Lower leg skin (tissue), 4 donors: Measurements from ENCODE around the gene MCCD1. TPM values are rescaled to one million over a fixed set of nuclear protein-coding genes. Genes with fewer than 3 reads are reported as not detected.

ENCODE experiments used
- DNase-seq, 2 donors: peaks; one replicate each; pipeline ENCODE4 v3.0.0-alpha.2; 2019; ENCODE audit warnings: low spot score in 2 of 2
- H3K4me3 ChIP-seq: fragments of 200-600 bp; sonication (generic); 2 replicates; pipeline ENCODE4 v1.5.1; 2017; ENCODE audit warnings: mild to moderate bottlenecking, low read depth; ENCODE audit not compliant: poor library complexity, severe bottlenecking
- CTCF ChIP-seq, 3 donors: fragments of 450-650 bp; IDR thresholded peaks; one replicate each; pipeline ENCODE4 v1.5.1; 2016; ENCODE audit warnings: antibody characterized with exemption in 3 of 3, mild to moderate bottlenecking in 3 of 3, moderate library complexity in 2 of 3
- POLR2A ChIP-seq, 2 donors: fragments of 450-650 bp; IDR thresholded peaks; one replicate each; pipeline ENCODE4 v1.6.1; 2016 to 2017; ENCODE audit warnings: antibody characterized with exemption in 2 of 2, mild to moderate bottlenecking in 1 of 2, moderate library complexity in 1 of 2
- WGBS, 2 donors: methylation state at CpG; one replicate each; pipeline ENCODE4 v1.1.5; 2018; 5-methylcytosine and 5-hydroxymethylcytosine counted together
- intact Hi-C: fragments of 100-400 bp; cut with DNase I; formaldehyde crosslinking; loops from one replicate; pipeline ENCODE4 v1.15.0; 2023; ENCODE audit warnings: low total_unique reads
- total RNA-seq, 4 donors: library from RNA; depleted of rRNA; stranded (reverse); fragments of >200 nt; gene quantifications; one replicate each; pipeline ENCODE4 v1.1.0, GENCODE V29; 2016

Gene MCCD1
- total RNA-seq, 4 donors from 2014 or later: not detected

DNA sequence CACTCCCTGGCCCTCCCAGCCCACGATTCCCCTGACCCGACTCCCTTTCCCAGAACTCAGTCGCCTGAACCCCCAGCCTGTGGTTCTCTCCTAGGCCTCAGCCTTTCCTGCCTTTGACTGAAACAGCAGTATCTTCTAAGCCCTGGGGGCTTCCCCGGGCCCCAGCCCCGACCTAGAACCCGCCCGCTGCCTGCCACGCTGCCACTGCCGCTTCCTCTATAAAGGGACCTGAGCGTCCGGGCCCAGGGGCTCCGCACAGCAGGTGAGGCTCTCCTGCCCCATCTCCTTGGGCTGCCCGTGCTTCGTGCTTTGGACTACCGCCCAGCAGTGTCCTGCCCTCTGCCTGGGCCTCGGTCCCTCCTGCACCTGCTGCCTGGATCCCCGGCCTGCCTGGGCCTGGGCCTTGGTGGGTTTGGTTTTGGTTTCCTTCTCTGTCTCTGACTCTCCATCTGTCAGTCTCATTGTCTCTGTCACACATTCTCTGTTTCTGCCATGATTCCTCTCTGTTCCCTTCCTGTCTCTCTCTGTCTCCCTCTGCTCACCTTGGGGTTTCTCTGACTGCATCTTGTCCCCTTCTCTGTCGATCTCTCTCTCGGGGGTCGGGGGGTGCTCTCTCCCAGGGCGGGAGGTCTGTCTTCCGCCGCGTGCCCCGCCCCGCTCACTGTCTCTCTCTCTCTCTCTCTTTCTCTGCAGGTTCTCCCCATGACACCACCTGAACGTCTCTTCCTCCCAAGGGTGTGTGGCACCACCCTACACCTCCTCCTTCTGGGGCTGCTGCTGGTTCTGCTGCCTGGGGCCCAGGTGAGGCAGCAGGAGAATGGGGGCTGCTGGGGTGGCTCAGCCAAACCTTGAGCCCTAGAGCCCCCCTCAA lies 43.5 kb downstream of the MCCD1 start, which contains the start of gene LTA:
TSS of gene LTA (plus strand) at position 249 of the 871 bp plus-strand sequence. CDS start at position 703, 454 bp downstream.
- intact Hi-C loops: no loop called here
- TF ChIP-seq POLR2A (IDR thresholded peaks at IDR 0.05) (no peak), CTCF (IDR thresholded peaks at IDR 0.05) (no peak)
- WGBS, 2 donors: 84 to 85% methylated on average over 26 to 27 of the region's 27 CpGs
- no peak within 1 kb of the TSS for H3K4me3 ChIP-seq
- DNase-seq: peak in 1 of 2 donors; percentile 80

GRCh38 chr6:31573239-31574105 lies 44.7 kb downstream of the MCCD1 start:
- H3K4me3 ChIP-seq: no peak overlapping the region
- WGBS, 2 donors: 89 to 90% methylated on average over 9 of the region's 9 CpGs
- TF ChIP-seq POLR2A (IDR thresholded peaks at IDR 0.05): no peak
- no peak for TF ChIP-seq CTCF (IDR thresholded peaks at IDR 0.05)
- no peak for DNase-seq
- intact Hi-C loops: no loop called here

GRCh38 chr6:31574106-31575061 lies 45.6 kb downstream of the MCCD1 start:
- H3K4me3 ChIP-seq: no peak overlapping the region
- DNase-seq: no peak
- intact Hi-C loops: no loop called here
- WGBS, 2 donors: 80 to 83% methylated on average over 14 of the region's 14 CpGs
- TF ChIP-seq CTCF (IDR thresholded peaks at IDR 0.05): no peak
- TF ChIP-seq POLR2A (IDR thresholded peaks at IDR 0.05): no peak

GRCh38 chr6:31575335-31575901 lies 46.7 kb downstream of the MCCD1 start, which contains the start of gene TNF:
TNF (plus strand) TSS chr6:31575565; CDS start chr6:31575742, 177 bp downstream.
- intact Hi-C loops: no loop called here
- DNase-seq: peak; percentile 55 to 90
- 28 to 39% methylated on average over 19 of the region's 19 CpGs for WGBS, 2 donors
- no peak within 1 kb of the TSS for H3K4me3 ChIP-seq
- TF ChIP-seq CTCF (IDR thresholded peaks at IDR 0.05) (no peak), POLR2A (IDR thresholded peaks at IDR 0.05) (no peak)
